ENCODE data around the gene EGR1.

EGR1 gene

DNA sequence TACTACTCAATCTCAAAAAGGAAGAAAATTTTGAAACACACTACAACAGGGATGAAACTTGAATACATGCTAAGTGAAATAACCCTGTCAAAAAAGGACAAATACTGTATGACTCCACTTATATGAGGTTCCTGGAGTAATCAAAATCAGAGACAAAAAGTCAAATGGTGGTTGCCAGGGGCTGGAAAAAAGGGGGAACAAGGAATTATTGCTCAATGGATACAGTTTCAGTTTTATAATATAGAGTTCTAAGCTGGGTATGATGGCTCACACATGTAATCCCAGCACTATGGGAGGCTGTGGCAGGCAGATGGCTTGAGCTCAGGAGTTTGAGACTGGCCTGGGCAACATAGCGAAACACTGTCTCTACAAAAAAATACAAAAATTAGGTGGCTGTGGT lies 48.7 kb downstream of the EGR1 start:
- Histone ChIP-seq H3K27ac (no peak overlapping the region), H3K4me3 (ENCODE audit: low read depth, low read length) (no peak overlapping the region), H3K27me3 (replicated peaks) (no peaks in the 10 kb centered on the region), H3K36me3 (replicated peaks) (peaks cover 74% of the 10 kb centered on the region)
- TF ChIP-seq, protein P1, sequence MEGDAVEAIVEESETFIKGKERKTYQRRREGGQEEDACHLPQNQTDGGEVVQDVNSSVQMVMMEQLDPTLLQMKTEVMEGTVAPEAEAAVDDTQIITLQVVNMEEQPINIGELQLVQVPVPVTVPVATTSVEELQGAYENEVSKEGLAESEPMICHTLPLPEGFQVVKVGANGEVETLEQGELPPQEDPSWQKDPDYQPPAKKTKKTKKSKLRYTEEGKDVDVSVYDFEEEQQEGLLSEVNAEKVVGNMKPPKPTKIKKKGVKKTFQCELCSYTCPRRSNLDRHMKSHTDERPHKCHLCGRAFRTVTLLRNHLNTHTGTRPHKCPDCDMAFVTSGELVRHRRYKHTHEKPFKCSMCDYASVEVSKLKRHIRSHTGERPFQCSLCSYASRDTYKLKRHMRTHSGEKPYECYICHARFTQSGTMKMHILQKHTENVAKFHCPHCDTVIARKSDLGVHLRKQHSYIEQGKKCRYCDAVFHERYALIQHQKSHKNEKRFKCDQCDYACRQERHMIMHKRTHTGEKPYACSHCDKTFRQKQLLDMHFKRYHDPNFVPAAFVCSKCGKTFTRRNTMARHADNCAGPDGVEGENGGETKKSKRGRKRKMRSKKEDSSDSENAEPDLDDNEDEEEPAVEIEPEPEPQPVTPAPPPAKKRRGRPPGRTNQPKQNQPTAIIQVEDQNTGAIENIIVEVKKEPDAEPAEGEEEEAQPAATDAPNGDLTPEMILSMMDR (IDR thresholded peaks at IDR 0.05; ENCODE audit: low read depth, low read length, missing control alignments) = no peak
- in situ Hi-C loops (cut with HindIII; ENCODE audit: low pct_ligation_motif_present, low sequenced_read_pairs) = no loop called here
- DNase-seq = no peak

DNA sequence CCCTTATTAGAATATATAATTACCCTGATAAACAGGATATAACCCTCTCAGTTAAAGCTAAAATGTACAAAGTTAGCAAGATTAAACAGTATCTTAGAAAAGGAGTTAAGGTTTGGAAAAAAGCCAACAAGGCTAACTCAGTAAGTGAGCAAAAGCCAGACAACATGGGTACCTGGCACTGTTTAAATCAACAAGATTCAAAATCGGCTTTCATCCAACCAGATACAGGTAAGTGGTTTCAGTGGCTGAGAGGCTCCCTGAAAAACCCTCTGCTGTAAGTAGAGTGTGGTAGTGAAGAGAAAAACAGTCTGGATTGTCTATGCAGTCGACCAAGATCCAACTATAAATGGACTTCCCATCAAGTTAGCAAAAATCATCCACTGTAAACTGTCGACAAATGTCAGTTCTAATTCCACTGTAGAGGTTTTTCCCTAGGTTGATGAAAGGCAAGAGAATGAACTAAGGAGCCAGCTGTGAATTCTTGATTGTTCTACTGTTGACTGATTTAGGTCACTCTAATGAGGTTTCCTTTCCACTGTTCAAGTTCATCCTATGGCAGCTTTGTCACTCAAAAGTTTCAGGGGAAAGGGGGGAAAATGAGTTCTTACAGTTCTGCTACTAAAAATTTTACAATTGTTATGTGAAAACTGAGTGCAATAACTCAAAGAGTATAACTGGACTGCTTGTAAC lies 50.4 kb downstream of the EGR1 start:
- Histone ChIP-seq H3K36me3 (replicated peaks) (peaks cover 67% of the 10 kb centered on the region), H3K27ac (no peak overlapping the region), H3K27me3 (replicated peaks) (no peaks in the 10 kb centered on the region), H3K4me3 (ENCODE audit: low read depth, low read length) (no peak overlapping the region)
- TF ChIP-seq, protein P1 (IDR thresholded peaks at IDR 0.05; ENCODE audit: low read depth, low read length, missing control alignments) = no peak
- DNase-seq = no peak
- in situ Hi-C loops (cut with HindIII; ENCODE audit: low pct_ligation_motif_present, low sequenced_read_pairs) = no loop called here

DNA sequence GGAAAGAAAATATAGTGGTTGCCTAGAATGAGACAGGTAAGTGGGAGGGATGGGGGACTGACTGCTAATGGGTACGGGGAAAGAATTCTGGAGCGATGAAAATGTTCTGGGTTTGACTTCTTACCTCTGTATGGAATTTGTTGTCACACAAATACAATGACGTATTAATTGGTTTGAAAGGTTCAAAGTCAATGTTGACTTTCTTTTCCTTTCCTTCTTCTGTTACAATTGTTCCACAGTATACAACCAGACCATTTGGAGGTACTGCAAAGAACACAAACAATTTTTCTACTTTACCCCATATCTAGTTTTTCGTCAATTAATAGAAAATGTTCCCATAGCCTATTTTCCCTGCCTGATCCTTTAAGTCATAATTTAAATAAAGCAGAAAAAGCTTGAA lies 52.2 kb downstream of the EGR1 start:
- no peak overlapping the region for H3K4me3 ChIP-seq (ENCODE audit: low read depth, low read length)
- no peak for DNase-seq
- peaks cover 53% of the 10 kb centered on the region for H3K36me3 ChIP-seq (replicated peaks)
- no peaks in the 10 kb centered on the region for H3K27me3 ChIP-seq (replicated peaks)
- in situ Hi-C loops (cut with HindIII; ENCODE audit: low pct_ligation_motif_present, low sequenced_read_pairs) = no loop called here
- TF ChIP-seq, protein P1 (IDR thresholded peaks at IDR 0.05; ENCODE audit: low read depth, low read length, missing control alignments) = no peak
- H3K27ac ChIP-seq = no peak overlapping the region
